ENCODE data around the gene SNAI1.

SNAI1 gene

GRCh38 chr20:50019466-50020256 is 36.9 kb downstream of the SNAI1 start:
- H3K4me1 ChIP-seq (ENCODE audit: control insufficient read depth, insufficient read depth, low read depth, low read length) = peaks cover 17% of the 10 kb centered on the region
- H3K14ac ChIP-seq (ENCODE audit: low read length in 2 of 2) = peak overlapping the region in 1 of 2 experiments; percentile 37
- no peak overlapping the region for H2BK5ac ChIP-seq (ENCODE audit: low read depth, low read length, poor library complexity, severe bottlenecking)
- peak overlapping the region; percentile 11 to 56 for H2BK12ac ChIP-seq (ENCODE audit: low read length in 2 of 2)
- H3K27ac ChIP-seq (ENCODE audit: low read length, poor library complexity, severe bottlenecking) = no peak overlapping the region
- no peak overlapping the region for H2AFZ ChIP-seq (ENCODE audit: low read depth, low read length)
- no peak for DNase-seq
- H3K4ac ChIP-seq (ENCODE audit: low read depth in 1 of 2, low read length in 2 of 2) = no peak overlapping the region
- no peak overlapping the region for H3K9ac ChIP-seq (ENCODE audit: low read length)
- no peak overlapping the region for H3K4me2 ChIP-seq (ENCODE audit: low read length, poor library complexity, severe bottlenecking)
- 89% methylated on average over 12 of the region's 13 CpGs for WGBS
- no peak overlapping the region for H3K4me3 ChIP-seq (ENCODE audit: insufficient read depth in 1 of 2, low read depth in 1 of 2, low read length in 2 of 2)
- peaks cover 0 to 10% of the 10 kb centered on the region in 2 experiments for H3K27me3 ChIP-seq (ENCODE audit: control insufficient read depth in 1 of 2, insufficient read depth in 1 of 2, low read length in 2 of 2)
- H2BK120ac ChIP-seq (ENCODE audit: low read depth, low read length) = no peak overlapping the region
- H4K8ac ChIP-seq (ENCODE audit: low read length) = no peak overlapping the region
- H3K9me3 ChIP-seq (ENCODE audit: control insufficient read depth, low read length) = no peaks in the 10 kb centered on the region
- H3K36me3 ChIP-seq (ENCODE audit: control insufficient read depth in 1 of 2, insufficient read depth in 2 of 2, low read depth in 1 of 2, low read length in 2 of 2) = no peaks in the 10 kb centered on the region
- H2BK15ac ChIP-seq (ENCODE audit: low read depth, poor library complexity, severe bottlenecking) = no peak overlapping the region
- no peak overlapping the region for H4K91ac ChIP-seq (ENCODE audit: low read length)
- no peak overlapping the region for H3K23ac ChIP-seq (ENCODE audit: low read length in 2 of 2)
- H3K79me1 ChIP-seq (replicated peaks; ENCODE audit: low read length, poor library complexity, severe bottlenecking) = no peaks in the 10 kb centered on the region
- H2AK5ac ChIP-seq (ENCODE audit: low read length, severe bottlenecking) = no peak overlapping the region
- H3K18ac ChIP-seq (ENCODE audit: low read depth in 1 of 2, low read length in 2 of 2) = peak overlapping the region; percentile 28 to 37

- no peak overlapping the region for H4K8ac ChIP-seq (ENCODE audit: low read length)
- peak; percentile 62 for DNase-seq
- H3K9ac ChIP-seq (ENCODE audit: low read length) = no peak overlapping the region
- H2BK120ac ChIP-seq (ENCODE audit: low read depth, low read length) = no peak overlapping the region
- no peak overlapping the region for H3K4ac ChIP-seq (ENCODE audit: low read depth in 1 of 2, low read length in 2 of 2)
- no peak overlapping the region for H4K91ac ChIP-seq (ENCODE audit: low read length)
- H3K36me3 ChIP-seq (ENCODE audit: control insufficient read depth in 1 of 2, insufficient read depth in 2 of 2, low read depth in 1 of 2, low read length in 2 of 2) = no peaks in the 10 kb centered on the region
- no peak overlapping the region for H2AFZ ChIP-seq (ENCODE audit: low read depth, low read length)
- peaks cover 0 to 10% of the 10 kb centered on the region in 2 experiments for H3K27me3 ChIP-seq (ENCODE audit: control insufficient read depth in 1 of 2, insufficient read depth in 1 of 2, low read length in 2 of 2)
- H3K79me1 ChIP-seq (replicated peaks; ENCODE audit: low read length, poor library complexity, severe bottlenecking) = no peaks in the 10 kb centered on the region
- H3K18ac ChIP-seq (ENCODE audit: low read depth in 1 of 2, low read length in 2 of 2) = peak overlapping the region in 1 of 2 experiments; percentile 28
- H3K4me1 ChIP-seq (ENCODE audit: control insufficient read depth, insufficient read depth, low read depth, low read length) = peaks cover 14% of the 10 kb centered on the region
- H2BK12ac ChIP-seq (ENCODE audit: low read length in 2 of 2) = peak overlapping the region in 1 of 2 experiments; percentile 11
- no peak overlapping the region for H3K27ac ChIP-seq (ENCODE audit: low read length, poor library complexity, severe bottlenecking)
- no peaks in the 10 kb centered on the region for H3K9me3 ChIP-seq (ENCODE audit: control insufficient read depth, low read length)
- no peak overlapping the region for H2BK15ac ChIP-seq (ENCODE audit: low read depth, poor library complexity, severe bottlenecking)
- no peak overlapping the region for H3K23ac ChIP-seq (ENCODE audit: low read length in 2 of 2)
- no peak overlapping the region for H3K4me3 ChIP-seq (ENCODE audit: insufficient read depth in 1 of 2, low read depth in 1 of 2, low read length in 2 of 2)
- H3K14ac ChIP-seq (ENCODE audit: low read length in 2 of 2) = no peak overlapping the region
- no peak overlapping the region for H2AK5ac ChIP-seq (ENCODE audit: low read length, severe bottlenecking)
- WGBS = 0% methylated on average over 1 of the region's 3 CpGs
- no peak overlapping the region for H2BK5ac ChIP-seq (ENCODE audit: low read depth, low read length, poor library complexity, severe bottlenecking)
- H3K4me2 ChIP-seq (ENCODE audit: low read length, poor library complexity, severe bottlenecking) = no peak overlapping the region
Measured at GRCh38 chr20:50020288-50020687, 37.5 kb downstream of the SNAI1 start.

DNA sequence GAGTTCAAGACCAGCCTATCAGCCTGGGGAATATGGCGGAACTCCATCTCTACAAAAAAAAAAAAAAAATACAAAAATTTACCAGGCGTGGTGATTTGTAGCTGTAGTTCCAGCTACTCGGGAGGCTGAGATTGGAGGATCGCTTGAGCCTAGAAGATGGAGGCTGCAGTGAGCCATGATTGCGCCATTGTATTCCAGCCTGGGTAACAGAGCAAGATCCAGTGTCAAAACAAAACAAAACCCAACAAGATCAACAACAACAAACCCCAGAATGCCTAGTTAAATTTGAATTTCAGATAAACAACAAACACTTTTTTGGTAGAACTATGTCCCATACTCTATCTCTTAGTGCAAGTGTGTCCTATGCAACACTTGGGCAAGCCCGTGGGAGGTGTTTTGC is 39.9 kb downstream of the SNAI1 start:
- 95% methylated on average over 6 of the region's 6 CpGs for whole genome bisulfite sequencing
- no peaks in the 10 kb centered on the region for H3K79me1 ChIP-seq (replicated peaks; ENCODE audit: low read length, poor library complexity, severe bottlenecking)
- H3K4me3 ChIP-seq (ENCODE audit: insufficient read depth in 1 of 2, low read depth in 1 of 2, low read length in 2 of 2) = no peak overlapping the region
- no peak overlapping the region for H2AFZ ChIP-seq (ENCODE audit: low read depth, low read length)
- no peak overlapping the region for H3K14ac ChIP-seq (ENCODE audit: low read length in 2 of 2)
- H2AK5ac ChIP-seq (ENCODE audit: low read length, severe bottlenecking) = no peak overlapping the region
- peaks cover 0 to 3% of the 10 kb centered on the region in 2 experiments for H3K27me3 ChIP-seq (ENCODE audit: control insufficient read depth in 1 of 2, insufficient read depth in 1 of 2, low read length in 2 of 2)
- peaks cover 15% of the 10 kb centered on the region for H3K4me1 ChIP-seq (ENCODE audit: control insufficient read depth, insufficient read depth, low read depth, low read length)
- no peak for DNase-seq
- H3K18ac ChIP-seq (ENCODE audit: low read depth in 1 of 2, low read length in 2 of 2) = no peak overlapping the region
- H3K36me3 ChIP-seq (ENCODE audit: control insufficient read depth in 1 of 2, insufficient read depth in 2 of 2, low read depth in 1 of 2, low read length in 2 of 2) = no peaks in the 10 kb centered on the region
- no peaks in the 10 kb centered on the region for H3K9me3 ChIP-seq (ENCODE audit: control insufficient read depth, low read length)
- H3K23ac ChIP-seq (ENCODE audit: low read length in 2 of 2) = no peak overlapping the region
- no peak overlapping the region for H4K8ac ChIP-seq (ENCODE audit: low read length)
- H2BK5ac ChIP-seq (ENCODE audit: low read depth, low read length, poor library complexity, severe bottlenecking) = no peak overlapping the region
- H2BK12ac ChIP-seq (ENCODE audit: low read length in 2 of 2) = no peak overlapping the region
- H3K4me2 ChIP-seq (ENCODE audit: low read length, poor library complexity, severe bottlenecking) = no peak overlapping the region
- no peak overlapping the region for H3K9ac ChIP-seq (ENCODE audit: low read length)
- no peak overlapping the region for H3K4ac ChIP-seq (ENCODE audit: low read depth in 1 of 2, low read length in 2 of 2)
- no peak overlapping the region for H2BK120ac ChIP-seq (ENCODE audit: low read depth, low read length)
- no peak overlapping the region for H3K27ac ChIP-seq (ENCODE audit: low read length, poor library complexity, severe bottlenecking)
- no peak overlapping the region for H2BK15ac ChIP-seq (ENCODE audit: low read depth, poor library complexity, severe bottlenecking)
- no peak overlapping the region for H4K91ac ChIP-seq (ENCODE audit: low read length)

DNA sequence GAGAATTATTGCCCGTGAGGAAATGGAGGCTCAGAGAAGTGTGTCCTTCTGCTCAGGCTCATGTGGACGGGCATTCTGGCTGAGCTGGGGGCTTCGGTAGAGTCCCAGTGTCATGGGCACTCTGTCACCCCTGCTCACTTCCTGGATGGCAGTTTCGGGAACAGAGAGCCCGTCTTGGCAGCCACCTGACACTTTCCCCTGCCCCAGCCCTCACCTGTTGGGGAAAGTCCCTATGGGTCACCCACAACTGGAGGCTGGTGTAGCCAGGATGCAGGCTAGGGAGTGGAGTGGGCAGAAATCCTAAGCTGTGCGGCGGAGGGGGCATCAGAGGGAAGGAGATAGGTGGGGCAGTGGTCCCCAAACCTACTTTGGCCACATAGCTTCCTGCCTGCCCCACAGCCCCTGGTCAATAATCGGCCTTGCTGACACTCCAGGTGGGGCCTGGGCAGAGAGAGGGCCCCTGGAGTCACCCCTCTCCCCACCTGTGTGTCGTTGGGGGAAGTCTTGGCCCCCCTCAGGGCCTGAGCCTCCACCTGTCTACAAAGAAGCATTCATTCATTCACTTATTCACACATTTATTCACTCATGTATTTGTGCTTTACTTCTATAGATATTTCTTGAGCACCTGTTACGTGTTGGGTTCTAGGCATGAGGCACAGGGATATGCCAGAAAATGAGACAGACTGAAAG is 40.5 kb downstream of the SNAI1 start:
- Histone ChIP-seq H2AFZ (ENCODE audit: low read depth, low read length) (no peak overlapping the region), H3K9me3 (ENCODE audit: control insufficient read depth, low read length) (no peaks in the 10 kb centered on the region), H3K14ac (ENCODE audit: low read length in 2 of 2) (no peak overlapping the region), H3K4me2 (ENCODE audit: low read length, poor library complexity, severe bottlenecking) (no peak overlapping the region), H3K36me3 (ENCODE audit: control insufficient read depth in 1 of 2, insufficient read depth in 2 of 2, low read depth in 1 of 2, low read length in 2 of 2) (no peaks in the 10 kb centered on the region), H4K8ac (ENCODE audit: low read length) (no peak overlapping the region), H3K23ac (ENCODE audit: low read length in 2 of 2) (no peak overlapping the region), H2BK5ac (ENCODE audit: low read depth, low read length, poor library complexity, severe bottlenecking) (no peak overlapping the region), H3K4me3 (ENCODE audit: insufficient read depth in 1 of 2, low read depth in 1 of 2, low read length in 2 of 2) (no peak overlapping the region), H3K27ac (ENCODE audit: low read length, poor library complexity, severe bottlenecking) (no peak overlapping the region), H3K27me3 (ENCODE audit: control insufficient read depth in 1 of 2, insufficient read depth in 1 of 2, low read length in 2 of 2) (peaks cover 0 to 3% of the 10 kb centered on the region in 2 experiments), H3K9ac (ENCODE audit: low read length) (no peak overlapping the region), H2AK5ac (ENCODE audit: low read length, severe bottlenecking) (peak overlapping the region; percentile 29), H3K18ac (ENCODE audit: low read depth in 1 of 2, low read length in 2 of 2) (no peak overlapping the region), H3K4ac (ENCODE audit: low read depth in 1 of 2, low read length in 2 of 2) (no peak overlapping the region), H2BK120ac (ENCODE audit: low read depth, low read length) (no peak overlapping the region), H2BK12ac (ENCODE audit: low read length in 2 of 2) (no peak overlapping the region), H3K4me1 (ENCODE audit: control insufficient read depth, insufficient read depth, low read depth, low read length) (peaks cover 21% of the 10 kb centered on the region), H4K91ac (ENCODE audit: low read length) (no peak overlapping the region), H3K79me1 (replicated peaks; ENCODE audit: low read length, poor library complexity, severe bottlenecking) (no peaks in the 10 kb centered on the region), H2BK15ac (ENCODE audit: low read depth, poor library complexity, severe bottlenecking) (no peak overlapping the region)
- DNase-seq = no peak
- WGBS = 94% methylated on average over 10 of the region's 10 CpGs

Data from mesenchymal stem cell (in vitro differentiated cells and primary cell).